GM18508 (cell line): ENCODE data around the gene SLC1A2.

ENCODE experiments used
- ATAC-seq: cut with Tn5 transposase; IDR thresholded peaks from one replicate; pipeline ENCODE4 v1.9.1; 2021; ENCODE audit warnings: moderate number of reproducible peaks; ENCODE audit not compliant: insufficient read depth, unreplicated experiment

Gene SLC1A2

GRCh38 chr11:35381709-35382322 lies 37.5 kb downstream of the SLC1A2 start:
- ATAC-seq = no peak

- no peak for ATAC-seq
Measured at GRCh38 chr11:35380603-35381002, 38.8 kb downstream of the SLC1A2 start.

GRCh38 chr11:35377262-35377661 lies 42.1 kb downstream of the SLC1A2 start:
- no peak for ATAC-seq

- no peak for ATAC-seq
Measured at GRCh38 chr11:35376613-35377012, 42.7 kb downstream of the SLC1A2 start.

- ATAC-seq = no peak
Measured at GRCh38 chr11:35376118-35376510, 43.2 kb downstream of the SLC1A2 start.

- ATAC-seq = no peak
Measured at GRCh38 chr11:35375332-35376117, 43.8 kb downstream of the SLC1A2 start.

DNA sequence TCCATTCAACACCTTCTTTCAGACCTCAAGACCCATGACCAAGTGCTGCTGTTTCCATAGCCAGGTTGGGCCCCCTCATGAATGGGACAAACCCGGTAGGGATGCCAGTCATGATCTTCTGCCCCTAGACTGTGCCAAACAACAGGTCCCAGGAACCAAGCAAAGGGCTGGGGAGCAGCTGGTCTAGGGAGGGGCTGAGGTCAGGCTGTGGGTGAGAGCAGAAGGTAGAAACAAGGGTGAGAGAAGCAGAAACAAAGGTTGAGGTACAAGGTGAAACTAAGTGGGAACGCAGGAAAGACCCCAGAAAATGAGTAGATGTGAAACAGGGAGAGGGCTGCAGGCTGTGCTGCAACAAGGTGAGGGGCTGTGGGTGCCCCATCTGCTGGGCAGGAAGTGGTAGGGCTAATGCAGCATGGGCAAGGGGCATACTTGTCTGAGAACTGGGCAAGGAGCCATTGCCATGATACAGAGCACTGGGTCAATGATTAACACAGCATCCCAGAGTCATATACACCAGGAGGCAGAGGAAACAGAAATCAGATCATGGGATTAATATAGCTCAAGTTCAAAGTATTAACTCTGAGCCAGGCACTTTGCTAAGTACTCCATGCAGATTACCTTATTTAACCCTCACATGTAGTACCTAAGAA lies 45.9 kb downstream of the SLC1A2 start:
- ATAC-seq = no peak

- no peak for ATAC-seq
Measured at GRCh38 chr11:35372565-35373283, 46.6 kb downstream of the SLC1A2 start.

GRCh38 chr11:35367491-35367890 lies 51.9 kb downstream of the SLC1A2 start:
- no peak for ATAC-seq

- ATAC-seq = no peak
Measured at GRCh38 chr11:35366798-35367197, 52.6 kb downstream of the SLC1A2 start.

GRCh38 chr11:35365961-35366360 lies 53.4 kb downstream of the SLC1A2 start:
- no peak for ATAC-seq

GRCh38 chr11:35365395-35365794 lies 54.0 kb downstream of the SLC1A2 start:
- ATAC-seq = no peak

GRCh38 chr11:35363854-35364780 lies 55.2 kb downstream of the SLC1A2 start:
- ATAC-seq = no peak

DNA sequence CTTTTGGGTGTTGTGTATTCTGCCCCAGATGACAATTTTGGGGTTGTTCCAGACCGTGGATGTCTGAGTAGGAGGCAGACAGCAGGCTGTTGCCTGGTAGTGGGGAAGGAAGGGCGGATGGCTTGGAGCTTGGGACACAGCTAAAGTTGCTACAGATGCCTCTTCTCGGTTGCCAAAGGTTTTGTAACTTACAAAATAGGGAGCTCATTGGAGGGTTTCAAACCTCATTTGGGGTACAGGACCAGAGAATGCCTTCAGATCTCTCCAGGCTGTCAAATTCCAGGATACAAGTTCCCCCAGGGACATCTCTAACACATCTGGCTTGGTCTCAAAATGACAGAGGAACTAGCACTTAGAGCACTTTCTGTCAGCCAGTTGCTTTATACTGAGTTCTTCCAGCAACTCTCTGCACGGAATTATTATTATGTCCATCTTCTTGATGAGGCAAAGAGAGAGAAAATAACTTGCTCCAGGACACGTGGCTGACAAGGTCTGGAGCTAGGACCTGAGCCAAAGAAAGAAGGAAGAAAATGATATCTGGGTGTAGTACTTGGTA lies 56.0 kb downstream of the SLC1A2 start:
- no peak for ATAC-seq

DNA sequence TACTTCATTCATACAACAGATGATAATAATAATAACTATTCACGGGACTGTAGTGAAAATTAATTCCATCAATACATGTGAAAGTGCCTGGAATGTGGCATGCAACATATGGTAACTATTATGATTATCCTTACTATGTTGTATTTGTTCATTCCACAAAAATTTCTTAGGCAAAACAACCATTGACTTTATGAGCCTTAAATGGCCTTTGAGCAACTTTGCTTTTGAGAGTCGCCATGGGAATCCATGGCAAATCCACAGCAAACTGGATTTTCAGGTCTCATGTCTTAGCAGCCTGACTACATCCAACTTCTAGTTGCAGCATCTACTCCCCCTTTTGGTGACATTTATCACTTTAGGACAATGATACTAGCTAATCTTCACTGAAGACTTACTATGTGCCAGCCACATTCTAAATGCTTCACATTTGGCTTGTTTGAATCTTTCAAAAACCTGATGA lies 56.8 kb downstream of the SLC1A2 start:
- no peak for ATAC-seq

- ATAC-seq = no peak
Measured at GRCh38 chr11:35360055-35360530, 59.3 kb downstream of the SLC1A2 start.

GRCh38 chr11:35359321-35360054 lies 59.9 kb downstream of the SLC1A2 start:
- ATAC-seq = no peak

DNA sequence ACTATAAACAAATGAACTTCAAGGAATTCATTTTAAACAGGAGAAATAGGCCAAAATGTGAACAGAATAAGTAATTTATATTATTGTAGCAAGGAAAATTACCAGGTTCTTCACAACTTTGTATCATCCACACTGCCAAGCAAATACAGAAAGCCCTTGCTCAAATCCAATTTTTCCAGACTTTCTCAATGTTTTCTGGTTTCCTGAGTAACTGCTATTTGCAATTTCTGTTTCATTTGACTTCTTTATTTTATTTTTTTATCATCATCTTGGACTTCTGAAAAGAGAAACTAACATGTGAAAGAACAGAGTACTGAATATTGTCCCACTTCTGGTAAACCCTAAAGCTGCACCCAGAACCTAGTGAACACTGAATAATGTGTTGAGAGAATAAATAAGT lies 61.0 kb downstream of the SLC1A2 start:
- no peak for ATAC-seq

- no peak for ATAC-seq
Measured at GRCh38 chr11:35357923-35358322, 61.4 kb downstream of the SLC1A2 start.
